ENCODE data around the gene TMOD4.

Gene TMOD4

GRCh38 chr1:151175041-151175741, 590 bp downstream of the TMOD4 start:
- DNase-seq (ENCODE audit: low read depth in 2 of 2) = no peak

GRCh38 chr1:151171190-151171589, 4.6 kb downstream of the TMOD4 start:
- no peak for DNase-seq (ENCODE audit: low read depth in 2 of 2)

- no peak for DNase-seq (ENCODE audit: low read depth in 2 of 2)
Observed at GRCh38 chr1:151167116-151167515, 8.7 kb downstream of the TMOD4 start.

GRCh38 chr1:151166505-151166956, 9.2 kb downstream of the TMOD4 start:
- no peak for DNase-seq (ENCODE audit: low read depth in 2 of 2)

GRCh38 chr1:151165738-151166504, 9.9 kb downstream of the TMOD4 start, which contains the start of the genes LYSMD1 and SCNM1:
TSS of gene LYSMD1 (minus strand) at chr1:151165902. CDS start at chr1:151165258, 644 bp downstream.
TSS of gene SCNM1 (plus strand) at chr1:151166144. CDS start at chr1:151166153, 9 bp downstream.
- DNase-seq (ENCODE audit: low read depth in 2 of 2) = peak; percentile 86

- DNase-seq (ENCODE audit: low read depth in 2 of 2) = no peak
Observed at GRCh38 chr1:151165281-151165737, 10.5 kb downstream of the TMOD4 start.

- DNase-seq (ENCODE audit: low read depth in 2 of 2) = no peak
Observed at GRCh38 chr1:151164732-151165280, 11.0 kb downstream of the TMOD4 start.

- no peak for DNase-seq (ENCODE audit: low read depth in 2 of 2)
Observed at GRCh38 chr1:151159373-151159772, 16.4 kb downstream of the TMOD4 start.

GRCh38 chr1:151158751-151159251, 17.0 kb downstream of the TMOD4 start:
- no peak for DNase-seq (ENCODE audit: low read depth in 2 of 2)

- no peak for DNase-seq (ENCODE audit: low read depth in 2 of 2)
Observed at GRCh38 chr1:151158326-151158725, 17.5 kb downstream of the TMOD4 start.

GRCh38 chr1:151157067-151157531, 18.7 kb downstream of the TMOD4 start:
- DNase-seq (ENCODE audit: low read depth in 2 of 2) = peak in 1 of 2 donors; percentile 33

- DNase-seq (ENCODE audit: low read depth in 2 of 2) = peak; percentile 37 to 63
Observed at GRCh38 chr1:151156515-151156819, 19.3 kb downstream of the TMOD4 start, which contains the start of gene TNFAIP8L2. TSS of gene TNFAIP8L2 (plus strand) at chr1:151156649. CDS start at chr1:151158698, 2,049 bp downstream.

GRCh38 chr1:151147665-151148064, 28.1 kb downstream of the TMOD4 start:
- no peak for DNase-seq (ENCODE audit: low read depth in 2 of 2)

- DNase-seq (ENCODE audit: low read depth in 2 of 2) = no peak
Observed at GRCh38 chr1:151147132-151147503, 28.7 kb downstream of the TMOD4 start.

GRCh38 chr1:151146412-151147131, 29.2 kb downstream of the TMOD4 start, which contains the start of gene SEMA6C:
TSS of gene SEMA6C (minus strand) at chr1:151146631. CDS start at chr1:151142621, 4,010 bp downstream.
- DNase-seq (ENCODE audit: low read depth in 2 of 2) = peak; percentile 65 to 78

GRCh38 chr1:151146072-151146411, 29.7 kb downstream of the TMOD4 start:
- DNase-seq (ENCODE audit: low read depth in 2 of 2) = no peak

- no peak for DNase-seq (ENCODE audit: low read depth in 2 of 2)
Observed at GRCh38 chr1:151145304-151146071, 30.3 kb downstream of the TMOD4 start.

- DNase-seq (ENCODE audit: low read depth in 2 of 2) = no peak
Observed at GRCh38 chr1:151144474-151145303, 31.1 kb downstream of the TMOD4 start.

- no peak for DNase-seq (ENCODE audit: low read depth in 2 of 2)
Observed at GRCh38 chr1:151143986-151144385, 31.8 kb downstream of the TMOD4 start.

GRCh38 chr1:151143057-151143435, 32.7 kb downstream of the TMOD4 start:
- no peak for DNase-seq (ENCODE audit: low read depth in 2 of 2)

Measured in stimulated activated CD8-positive, alpha-beta memory T cell treated with anti-CD3 and anti-CD28 coated beads, Interleukin-7, amount 100 ng/mL, for 1 hour (primary cell).